ENCODE results near the gene MYO18A. TPM values are rescaled to one million over a fixed set of nuclear protein-coding genes. Genes with fewer than 3 reads are reported as not detected.

MYO18A gene
- total RNA-seq, 4 donors from 2014 or later, result 104 to 359 (median 188) TPM

- Histone ChIP-seq H3K36me3 (peaks cover 0 to 79% (median 0%) of the 10 kb centered on the region in 3 donors), H3K27me3 (no peaks in the 10 kb centered on the region), H3K4me3 (no peak overlapping the region), H3K27ac (no peak overlapping the region), H3K4me1 (peaks cover 0 to 6% (median 0%) of the 10 kb centered on the region in 4 donors), H3K9me3 (no peaks in the 10 kb centered on the region)
- peak in 4 of 6 experiments; percentile 15 to 28 (median 17) for TF ChIP-seq CTCF (IDR thresholded peaks at IDR 0.05)
- TF ChIP-seq POLR2A (IDR thresholded peaks at IDR 0.05), result no peak
- no peak for DNase-seq
Measured at GRCh38 chr17:29115961-29116803, 64.0 kb downstream of the MYO18A start.

DNA sequence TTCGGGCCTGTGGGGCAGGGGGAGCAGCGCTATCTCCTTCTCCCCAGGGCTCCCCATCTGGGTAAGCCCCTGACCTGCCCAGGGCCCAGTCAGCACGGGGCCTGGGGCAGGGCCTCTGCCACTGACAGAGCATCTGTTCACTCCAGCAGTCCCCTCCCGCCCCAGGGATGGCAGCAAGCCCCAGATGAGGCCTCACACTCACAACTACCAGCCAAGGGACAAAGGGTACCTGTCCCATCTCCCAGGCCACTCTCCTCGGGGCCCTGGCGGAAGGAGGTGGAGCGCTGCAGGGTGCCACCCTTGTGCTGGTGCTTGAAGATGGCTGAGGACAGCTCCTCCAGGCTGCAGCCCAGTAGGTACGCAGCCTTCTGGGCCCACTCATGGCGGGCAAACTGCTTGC, 64.8 kb downstream of the MYO18A start:
- DNase-seq, result no peak
- Histone ChIP-seq H3K36me3 (peaks cover 0 to 79% (median 0%) of the 10 kb centered on the region in 3 donors), H3K27ac (no peak overlapping the region), H3K9me3 (no peaks in the 10 kb centered on the region), H3K4me1 (peaks cover 0 to 6% (median 0%) of the 10 kb centered on the region in 4 donors), H3K4me3 (no peak overlapping the region), H3K27me3 (no peaks in the 10 kb centered on the region)
- TF ChIP-seq CTCF (IDR thresholded peaks at IDR 0.05) (no peak), POLR2A (IDR thresholded peaks at IDR 0.05) (no peak)

GRCh38 chr17:29114141-29114540, 66.1 kb downstream of the MYO18A start:
- Histone ChIP-seq H3K36me3 (peaks cover 0 to 79% (median 0%) of the 10 kb centered on the region in 3 donors), H3K4me1 (peaks cover 0 to 6% (median 0%) of the 10 kb centered on the region in 4 donors), H3K27me3 (no peaks in the 10 kb centered on the region), H3K4me3 (no peak overlapping the region), H3K9me3 (no peaks in the 10 kb centered on the region), H3K27ac (no peak overlapping the region)
- TF ChIP-seq POLR2A (IDR thresholded peaks at IDR 0.05) (no peak), CTCF (IDR thresholded peaks at IDR 0.05) (no peak)
- DNase-seq, result no peak

DNA sequence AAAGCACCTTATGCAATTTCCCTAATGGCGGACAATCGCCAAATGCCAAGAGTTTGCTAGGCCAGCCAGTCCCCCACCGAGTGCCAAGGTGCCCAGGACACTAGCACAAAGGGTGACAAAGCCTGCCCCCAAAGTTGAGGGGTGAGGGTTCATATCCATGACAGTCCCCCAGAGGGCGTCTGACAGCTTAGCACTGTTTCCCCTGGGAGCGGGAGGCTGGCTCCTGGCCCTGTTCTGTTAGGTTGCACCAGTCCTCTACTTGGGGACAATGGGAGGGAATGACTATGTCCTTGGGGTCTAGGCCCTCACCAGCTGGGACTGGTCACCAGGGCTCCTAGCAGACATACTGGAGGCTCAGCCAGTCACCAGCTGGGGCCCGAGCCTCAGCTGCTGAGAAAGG, 66.9 kb downstream of the MYO18A start:
- Histone ChIP-seq H3K27ac (no peak overlapping the region), H3K36me3 (peaks cover 0 to 79% (median 0%) of the 10 kb centered on the region in 3 donors), H3K4me3 (no peak overlapping the region), H3K9me3 (no peaks in the 10 kb centered on the region), H3K4me1 (peaks cover 0 to 6% (median 0%) of the 10 kb centered on the region in 4 donors), H3K27me3 (no peaks in the 10 kb centered on the region)
- DNase-seq, result no peak
- no peak for TF ChIP-seq CTCF (IDR thresholded peaks at IDR 0.05)
- TF ChIP-seq POLR2A (IDR thresholded peaks at IDR 0.05), result no peak

GRCh38 chr17:29112771-29113295, 67.4 kb downstream of the MYO18A start:
- Histone ChIP-seq H3K4me3 (no peak overlapping the region), H3K4me1 (peaks cover 0 to 6% (median 0%) of the 10 kb centered on the region in 4 donors), H3K27me3 (no peaks in the 10 kb centered on the region), H3K36me3 (peaks cover 0 to 79% (median 0%) of the 10 kb centered on the region in 3 donors), H3K9me3 (no peaks in the 10 kb centered on the region), H3K27ac (no peak overlapping the region)
- no peak for DNase-seq
- TF ChIP-seq CTCF (IDR thresholded peaks at IDR 0.05) (no peak), POLR2A (IDR thresholded peaks at IDR 0.05) (no peak)
